ENCODE measurements around the gene SLC13A3. TPM values are rescaled to one million over a fixed set of nuclear protein-coding genes. Genes with fewer than 3 reads are reported as not detected.

The SLC13A3 gene
- total RNA-seq, 1 experiment from 2014 or later, result not detected

- Histone ChIP-seq H3K9me3 (no peaks in the 10 kb centered on the region), H3K27me3 (no peaks in the 10 kb centered on the region), H3K4me3 (no peak overlapping the region), H3K36me3 (no peaks in the 10 kb centered on the region)
- DNase-seq, result no peak
These were observed 97.3 kb downstream of the SLC13A3 start for GRCh38 chr20:46553926-46554325.

- no peak for DNase-seq
- Histone ChIP-seq H3K27me3 (no peaks in the 10 kb centered on the region), H3K36me3 (no peaks in the 10 kb centered on the region), H3K9me3 (no peaks in the 10 kb centered on the region), H3K4me3 (no peak overlapping the region)
These were observed 98.5 kb downstream of the SLC13A3 start for GRCh38 chr20:46552460-46553420.

- H3K9me3 ChIP-seq, result no peaks in the 10 kb centered on the region
- H3K36me3 ChIP-seq, result no peaks in the 10 kb centered on the region
- H3K4me3 ChIP-seq, result no peak overlapping the region
- no peak for DNase-seq
- no peaks in the 10 kb centered on the region for H3K27me3 ChIP-seq
These were observed 99.5 kb downstream of the SLC13A3 start for GRCh38 chr20:46551522-46552381.

- no peaks in the 10 kb centered on the region for H3K9me3 ChIP-seq
- no peaks in the 10 kb centered on the region for H3K27me3 ChIP-seq
- H3K36me3 ChIP-seq, result no peaks in the 10 kb centered on the region
- no peak for DNase-seq
- no peak within 1 kb of the TSS for H3K4me3 ChIP-seq
These were observed 100.8 kb downstream of the SLC13A3 start, which contains the start of gene OCSTAMP for GRCh38 chr20:46550461-46550860. TSS of gene OCSTAMP (minus strand) at chr20:46550654. CDS start at chr20:46550560, 94 bp downstream.

- Histone ChIP-seq H3K9me3 (no peaks in the 10 kb centered on the region), H3K27me3 (no peaks in the 10 kb centered on the region), H3K4me3 (no peak overlapping the region), H3K36me3 (no peaks in the 10 kb centered on the region)
- no peak for DNase-seq
These were observed 101.9 kb downstream of the SLC13A3 start for GRCh38 chr20:46549188-46549972.

GRCh38 chr20:46548688-46549087 is 102.6 kb downstream of the SLC13A3 start:
- DNase-seq, result no peak
- Histone ChIP-seq H3K4me3 (no peak overlapping the region), H3K27me3 (no peaks in the 10 kb centered on the region), H3K36me3 (no peaks in the 10 kb centered on the region), H3K9me3 (no peaks in the 10 kb centered on the region)

GRCh38 chr20:46547995-46548394 is 103.3 kb downstream of the SLC13A3 start:
- H3K9me3 ChIP-seq, result no peaks in the 10 kb centered on the region
- no peak for DNase-seq
- no peak overlapping the region for H3K4me3 ChIP-seq
- H3K36me3 ChIP-seq, result no peaks in the 10 kb centered on the region
- H3K27me3 ChIP-seq, result no peaks in the 10 kb centered on the region

GRCh38 chr20:46546936-46547335 is 104.3 kb downstream of the SLC13A3 start:
- no peak for DNase-seq
- no peaks in the 10 kb centered on the region for H3K9me3 ChIP-seq
- no peaks in the 10 kb centered on the region for H3K36me3 ChIP-seq
- no peaks in the 10 kb centered on the region for H3K27me3 ChIP-seq
- no peak overlapping the region for H3K4me3 ChIP-seq

- no peak overlapping the region for H3K4me3 ChIP-seq
These were observed 105.0 kb downstream of the SLC13A3 start for GRCh38 chr20:46546298-46546697.

GRCh38 chr20:46545827-46546138 is 105.5 kb downstream of the SLC13A3 start:
- Histone ChIP-seq H3K36me3 (no peaks in the 10 kb centered on the region), H3K27me3 (peaks cover 1% of the 10 kb centered on the region; the same call in 1 of the 2 replicates), H3K4me3 (no peak overlapping the region), H3K9me3 (no peaks in the 10 kb centered on the region)
- DNase-seq, result no peak

More at GRCh38 chr20:46546298-46546697, 105.0 kb downstream of the SLC13A3 start:
- no peak for DNase-seq
- no peaks in the 10 kb centered on the region for H3K27me3 ChIP-seq
- H3K36me3 ChIP-seq, result no peaks in the 10 kb centered on the region
- H3K9me3 ChIP-seq, result no peaks in the 10 kb centered on the region

- Histone ChIP-seq H3K9me3 (no peaks in the 10 kb centered on the region), H3K27me3 (peaks cover 3% of the 10 kb centered on the region; the same call in 1 of the 2 replicates), H3K36me3 (no peaks in the 10 kb centered on the region), H3K4me3 (no peak overlapping the region)
- DNase-seq, result no peak
These were observed 106.0 kb downstream of the SLC13A3 start for GRCh38 chr20:46545077-46545826.

GRCh38 chr20:46544576-46544975 is 106.7 kb downstream of the SLC13A3 start:
- Histone ChIP-seq H3K4me3 (no peak overlapping the region), H3K9me3 (no peaks in the 10 kb centered on the region), H3K27me3 (peaks cover 3% of the 10 kb centered on the region; the same call in 1 of the 2 replicates), H3K36me3 (no peaks in the 10 kb centered on the region)
- no peak for DNase-seq

- Histone ChIP-seq H3K27me3 (peaks cover 3% of the 10 kb centered on the region; the same call in 1 of the 2 replicates), H3K9me3 (no peaks in the 10 kb centered on the region), H3K4me3 (no peak overlapping the region), H3K36me3 (no peaks in the 10 kb centered on the region)
- no peak for DNase-seq
These were observed 107.3 kb downstream of the SLC13A3 start for GRCh38 chr20:46543959-46544358.

GRCh38 chr20:46543033-46543432 is 108.2 kb downstream of the SLC13A3 start:
- peaks cover 3% of the 10 kb centered on the region; the same call in 1 of the 2 replicates for H3K27me3 ChIP-seq
- H3K4me3 ChIP-seq, result no peak overlapping the region
- H3K9me3 ChIP-seq, result no peaks in the 10 kb centered on the region
- no peak for DNase-seq
- no peaks in the 10 kb centered on the region for H3K36me3 ChIP-seq

- Histone ChIP-seq H3K4me3 (no peak overlapping the region), H3K36me3 (no peaks in the 10 kb centered on the region), H3K9me3 (no peaks in the 10 kb centered on the region), H3K27me3 (peaks cover 3% of the 10 kb centered on the region; the same call in 1 of the 2 replicates)
- no peak for DNase-seq
These were observed 109.9 kb downstream of the SLC13A3 start for GRCh38 chr20:46541229-46541935.

All from MG63 (cell line).